HG03575 (cell line): Measurements from ENCODE around the gene LRMDA.

Experiments
- ATAC-seq: cut with Tn5 transposase; IDR thresholded peaks from one replicate; pipeline ENCODE4 v1.9.1; 2021; ENCODE audit not compliant: unreplicated experiment, insufficient number of reproducible peaks, low FRiP score; ENCODE audit errors: extremely low read depth

The LRMDA gene

GRCh38 chr10:75414527-75414926 is 16.9 kb upstream of the LRMDA start:
- no peak for ATAC-seq

GRCh38 chr10:75417522-75417927 is 13.9 kb upstream of the LRMDA start:
- ATAC-seq, result no peak

- no peak for ATAC-seq
Observed at GRCh38 chr10:75418293-75418692, 13.1 kb upstream of the LRMDA start.

GRCh38 chr10:75418712-75419111 is 12.7 kb upstream of the LRMDA start:
- ATAC-seq, result no peak

GRCh38 chr10:75422913-75423312 is 8.5 kb upstream of the LRMDA start:
- no peak for ATAC-seq

- ATAC-seq, result no peak
Observed at GRCh38 chr10:75424571-75424970, 6.9 kb upstream of the LRMDA start.

GRCh38 chr10:75425291-75426079 is 5.9 kb upstream of the LRMDA start:
- no peak for ATAC-seq

- no peak for ATAC-seq
Observed at GRCh38 chr10:75426880-75427279, 4.5 kb upstream of the LRMDA start.

- no peak for ATAC-seq
Observed at GRCh38 chr10:75427951-75428350, 3.5 kb upstream of the LRMDA start.

- ATAC-seq, result no peak
Observed at GRCh38 chr10:75428434-75429158, 2.8 kb upstream of the LRMDA start.

- no peak for ATAC-seq
Observed at GRCh38 chr10:75429159-75429827, 2.1 kb upstream of the LRMDA start.

GRCh38 chr10:75430000-75430763 is 1.2 kb upstream of the LRMDA start:
- no peak for ATAC-seq

- ATAC-seq, result no peak
Observed at GRCh38 chr10:75432176-75432575, 752 bp downstream of the LRMDA start.

GRCh38 chr10:75432763-75433162 is 1.3 kb downstream of the LRMDA start:
- no peak for ATAC-seq

GRCh38 chr10:75433216-75433615 is 1.8 kb downstream of the LRMDA start:
- ATAC-seq, result no peak

GRCh38 chr10:75434291-75434690 is 2.9 kb downstream of the LRMDA start:
- ATAC-seq, result no peak

- no peak for ATAC-seq
Observed at GRCh38 chr10:75435291-75435690, 3.9 kb downstream of the LRMDA start.

- ATAC-seq, result no peak
Observed at GRCh38 chr10:75436896-75437295, 5.5 kb downstream of the LRMDA start.

- ATAC-seq, result no peak
Observed at GRCh38 chr10:75437693-75438092, 6.3 kb downstream of the LRMDA start.
